Peyer's patch (tissue), 4 donors: ENCODE measurements around the gene DLX3. TPM values are rescaled to one million over a fixed set of nuclear protein-coding genes. Genes with fewer than 3 reads are reported as not detected.
A peak's percentile ranks its signal among the peaks of the same experiment; 100 is the strongest.

ENCODE experiments used
- DNase-seq, 3 donors: peaks; one replicate each; pipeline ENCODE4 v3.0.0-alpha.2; 2017 to 2019
- H3K27ac ChIP-seq, 4 donors: fragments of 200-600 bp; sonication (generic); one replicate each; pipeline ENCODE4 v1.5.1; 2016 to 2019
- H3K27me3 ChIP-seq, 2 donors: fragments of 200-600 bp; sonication (generic); one replicate each; pipeline ENCODE4 v1.5.1; 2019
- H3K36me3 ChIP-seq, 3 donors: fragments of 200-600 bp; sonication (generic); one replicate each; pipeline ENCODE4 v1.5.1; 2016 to 2019
- H3K4me1 ChIP-seq, 4 donors: fragments of 200-600 bp; sonication (generic); one replicate each; pipeline ENCODE4 v1.5.1; 2016 to 2019
- H3K4me3 ChIP-seq, 4 donors: fragments of 200-600 bp; sonication (generic); 1 replicate in 3 of 4; 2 replicates in 1 of 4; pipeline ENCODE4 v1.5.1; 2016 to 2019; ENCODE audit warnings: mild to moderate bottlenecking in 1 of 4
- H3K9me3 ChIP-seq, 4 donors: fragments of 200-600 bp; sonication (generic); one replicate each; pipeline ENCODE4 v1.5.1; 2016 to 2019; ENCODE audit warnings: mild to moderate bottlenecking in 1 of 4
- POLR2A ChIP-seq, 2 donors: fragments of 450-650 bp; IDR thresholded peaks; one replicate each; pipeline ENCODE4 v1.5.1; 2017; ENCODE audit warnings: antibody characterized with exemption in 2 of 2, mild to moderate bottlenecking in 2 of 2, moderate library complexity in 2 of 2
- total RNA-seq, 4 donors: library from RNA; depleted of rRNA; stranded (reverse); fragments of >200 nt; gene quantifications; one replicate each; pipeline ENCODE4 v1.1.0, GENCODE V29; 2016
- TF ChIP-seq, protein P1 (sequence below), 6 experiments: fragments of 450-650 bp in 4 of 6; fragments of 200-600 bp in 2 of 6; sonication (generic) in 1 of 6; IDR thresholded peaks; one replicate each; pipeline ENCODE4 v1.5.1; 2017 to 2019; ENCODE audit warnings: antibody characterized with exemption in 6 of 6, mild to moderate bottlenecking in 3 of 6, moderate library complexity in 1 of 6

Gene DLX3
- total RNA-seq, 4 donors from 2014 or later, result not detected

DNA sequence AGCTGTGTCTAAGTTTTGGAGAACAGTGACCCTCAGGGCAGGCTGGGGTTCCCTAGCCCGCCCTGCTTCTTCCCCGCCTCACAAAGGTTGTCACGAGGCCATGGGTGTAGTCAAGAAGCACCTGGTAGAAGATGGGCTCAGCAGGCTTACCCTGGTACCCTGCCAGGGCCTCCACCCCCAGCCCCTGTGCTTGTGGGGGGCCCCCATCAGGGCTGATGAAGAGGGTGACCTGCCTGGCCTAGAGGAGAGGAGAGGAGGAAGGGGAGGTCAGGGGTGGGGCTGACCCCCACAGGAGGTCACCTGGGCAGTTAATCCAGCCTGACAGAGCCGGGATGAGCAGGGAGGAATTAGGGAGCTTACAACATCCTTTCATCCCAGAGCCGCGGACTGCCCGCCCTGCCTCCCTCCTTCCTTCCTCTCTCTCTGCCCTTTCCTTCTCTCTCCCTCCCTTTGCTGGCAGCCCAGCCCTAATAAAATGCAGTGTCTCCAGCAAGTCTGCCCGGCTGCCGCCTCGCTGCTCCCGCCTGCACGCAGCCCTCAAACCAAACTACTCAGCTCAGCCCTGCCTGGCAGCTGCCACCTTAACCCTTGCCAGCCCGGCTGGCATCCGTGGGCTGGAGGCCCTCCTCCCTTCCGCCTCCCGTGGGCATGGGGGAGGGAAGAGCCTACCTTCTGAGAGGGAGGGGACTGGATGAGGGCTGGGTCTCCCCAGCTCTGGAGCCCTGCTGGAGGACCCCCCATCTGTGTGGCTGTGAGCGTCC is 7.2 kb downstream of the DLX3 start:
- Histone ChIP-seq H3K9me3 (no peaks in the 10 kb centered on the region), H3K36me3 (no peaks in the 10 kb centered on the region), H3K4me3 (no peak overlapping the region), H3K27me3 (peaks cover 0 to 9% of the 10 kb centered on the region in 2 donors), H3K27ac (no peak overlapping the region), H3K4me1 (peaks cover 0 to under 1% (median 0%) of the 10 kb centered on the region in 4 donors)
- TF ChIP-seq POLR2A (IDR thresholded peaks at IDR 0.05), result no peak
- TF ChIP-seq, protein P1, sequence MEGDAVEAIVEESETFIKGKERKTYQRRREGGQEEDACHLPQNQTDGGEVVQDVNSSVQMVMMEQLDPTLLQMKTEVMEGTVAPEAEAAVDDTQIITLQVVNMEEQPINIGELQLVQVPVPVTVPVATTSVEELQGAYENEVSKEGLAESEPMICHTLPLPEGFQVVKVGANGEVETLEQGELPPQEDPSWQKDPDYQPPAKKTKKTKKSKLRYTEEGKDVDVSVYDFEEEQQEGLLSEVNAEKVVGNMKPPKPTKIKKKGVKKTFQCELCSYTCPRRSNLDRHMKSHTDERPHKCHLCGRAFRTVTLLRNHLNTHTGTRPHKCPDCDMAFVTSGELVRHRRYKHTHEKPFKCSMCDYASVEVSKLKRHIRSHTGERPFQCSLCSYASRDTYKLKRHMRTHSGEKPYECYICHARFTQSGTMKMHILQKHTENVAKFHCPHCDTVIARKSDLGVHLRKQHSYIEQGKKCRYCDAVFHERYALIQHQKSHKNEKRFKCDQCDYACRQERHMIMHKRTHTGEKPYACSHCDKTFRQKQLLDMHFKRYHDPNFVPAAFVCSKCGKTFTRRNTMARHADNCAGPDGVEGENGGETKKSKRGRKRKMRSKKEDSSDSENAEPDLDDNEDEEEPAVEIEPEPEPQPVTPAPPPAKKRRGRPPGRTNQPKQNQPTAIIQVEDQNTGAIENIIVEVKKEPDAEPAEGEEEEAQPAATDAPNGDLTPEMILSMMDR (IDR thresholded peaks at IDR 0.05), result no peak
- peak in 2 of 3 donors; percentile 37 to 38 for DNase-seq

DNA sequence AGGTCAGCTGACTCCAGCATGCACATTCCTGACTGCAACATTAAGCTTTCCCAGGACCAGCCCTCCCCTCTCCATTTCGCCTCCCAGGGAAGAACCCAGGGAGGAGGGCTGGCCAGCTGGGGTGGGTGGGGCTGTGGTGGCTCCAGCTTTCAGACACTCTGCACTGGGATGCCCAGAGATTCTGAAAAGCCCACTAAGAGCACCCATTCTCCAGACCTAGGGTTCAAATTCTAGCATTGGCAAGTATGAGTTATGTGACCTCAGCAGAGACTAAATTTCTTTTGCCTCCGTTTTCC is 7.8 kb downstream of the DLX3 start:
- H3K27me3 ChIP-seq, result peaks cover 0 to 5% of the 10 kb centered on the region in 2 donors
- H3K27ac ChIP-seq, result no peak overlapping the region
- peak in 1 of 3 donors; percentile 9 for DNase-seq
- H3K4me1 ChIP-seq, result no peaks in the 10 kb centered on the region
- TF ChIP-seq POLR2A (IDR thresholded peaks at IDR 0.05), result no peak
- TF ChIP-seq, protein P1 (IDR thresholded peaks at IDR 0.05), result no peak
- H3K36me3 ChIP-seq, result no peaks in the 10 kb centered on the region
- H3K4me3 ChIP-seq, result no peak overlapping the region
- no peaks in the 10 kb centered on the region for H3K9me3 ChIP-seq

- peak in 1 of 3 donors; percentile 18 for DNase-seq
- no peak for TF ChIP-seq POLR2A (IDR thresholded peaks at IDR 0.05)
- TF ChIP-seq, protein P1 (IDR thresholded peaks at IDR 0.05), result no peak
- Histone ChIP-seq H3K4me3 (no peak overlapping the region), H3K27ac (no peak overlapping the region), H3K4me1 (no peaks in the 10 kb centered on the region), H3K9me3 (no peaks in the 10 kb centered on the region), H3K27me3 (peaks cover 0 to 5% of the 10 kb centered on the region in 2 donors), H3K36me3 (no peaks in the 10 kb centered on the region)
Observed at GRCh38 chr17:49986396-49987289, 8.4 kb downstream of the DLX3 start.

DNA sequence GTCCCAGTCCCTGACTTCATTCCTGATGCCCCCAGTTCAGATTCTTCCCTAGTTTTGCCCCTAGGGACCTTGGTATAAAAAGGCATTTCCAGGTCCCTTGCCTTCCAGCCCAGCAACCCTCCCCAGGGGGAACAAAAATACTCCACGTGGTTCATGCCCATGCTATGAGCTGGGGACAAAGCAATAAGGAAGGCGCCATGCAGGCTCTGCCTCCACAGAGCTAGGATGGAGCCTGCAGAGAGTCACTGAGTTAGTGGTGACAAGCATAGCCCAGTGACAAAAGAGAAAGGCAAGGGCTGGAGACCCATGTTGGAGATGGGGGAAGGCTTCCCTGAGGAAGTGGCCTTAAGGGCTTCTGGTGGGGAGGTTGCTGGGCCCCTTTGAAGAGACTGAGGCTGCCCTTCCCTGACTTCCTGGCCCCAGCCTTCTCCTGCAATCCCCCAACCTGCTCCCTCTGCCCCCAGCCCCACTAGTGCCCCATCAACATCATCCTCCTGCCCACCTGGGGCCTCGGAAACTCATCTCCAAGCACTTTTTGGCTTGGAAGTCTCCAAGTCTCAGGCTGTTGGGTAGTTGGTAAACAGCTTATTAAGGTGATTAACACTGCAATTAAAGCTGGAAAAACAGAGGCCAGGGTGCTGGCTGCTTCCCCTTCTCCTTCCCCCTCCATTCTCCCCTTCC is 9.6 kb downstream of the DLX3 start:
- Histone ChIP-seq H3K36me3 (no peaks in the 10 kb centered on the region), H3K27ac (no peak overlapping the region), H3K4me1 (no peaks in the 10 kb centered on the region), H3K9me3 (no peaks in the 10 kb centered on the region), H3K4me3 (no peak overlapping the region), H3K27me3 (peaks cover 0 to 5% of the 10 kb centered on the region in 2 donors)
- peak in 1 of 3 donors; percentile 20 for DNase-seq
- no peak for TF ChIP-seq POLR2A (IDR thresholded peaks at IDR 0.05)
- TF ChIP-seq, protein P1 (IDR thresholded peaks at IDR 0.05), result no peak

GRCh38 chr17:49984776-49985175 is 10.2 kb downstream of the DLX3 start:
- no peak overlapping the region for H3K27ac ChIP-seq
- DNase-seq, result peak in 1 of 3 donors; percentile 2
- H3K36me3 ChIP-seq, result no peaks in the 10 kb centered on the region
- TF ChIP-seq, protein P1 (IDR thresholded peaks at IDR 0.05), result no peak
- TF ChIP-seq POLR2A (IDR thresholded peaks at IDR 0.05), result no peak
- no peak overlapping the region for H3K4me3 ChIP-seq
- H3K9me3 ChIP-seq, result no peaks in the 10 kb centered on the region
- no peaks in the 10 kb centered on the region for H3K4me1 ChIP-seq
- H3K27me3 ChIP-seq, result peaks cover 0 to 5% of the 10 kb centered on the region in 2 donors
